Esophagus (tissue), 2 donors: ENCODE data around the gene HBE1. TPM values are rescaled to one million over a fixed set of nuclear protein-coding genes. Genes with fewer than 3 reads are reported as not detected.

Source experiments
- H3K27ac ChIP-seq, 2 donors: one replicate each; pipeline ENCODE4 v1.5.1; 2013; ENCODE audit warnings: low read depth in 2 of 2, mild to moderate bottlenecking in 2 of 2, inconsistent platforms in 1 of 2, low read length in 1 of 2, moderate library complexity in 1 of 2
- H3K27me3 ChIP-seq, 2 donors: one replicate each; pipeline ENCODE4 v1.6.1; 2013; ENCODE audit warnings: low read length in 2 of 2, control low read depth in 1 of 2, mild to moderate bottlenecking in 1 of 2; ENCODE audit not compliant: insufficient read depth in 2 of 2, control insufficient read depth in 1 of 2
- H3K36me3 ChIP-seq, 2 donors: one replicate each; pipeline ENCODE4 v1.6.1; 2013; ENCODE audit warnings: low read length in 1 of 2; ENCODE audit not compliant: control insufficient read depth in 2 of 2, insufficient read depth in 2 of 2
- H3K4me1 ChIP-seq, 2 donors: one replicate each; pipeline ENCODE4 v1.6.1; 2013; ENCODE audit warnings: low read length in 1 of 2; ENCODE audit not compliant: control insufficient read depth in 2 of 2, insufficient read depth in 2 of 2
- H3K4me3 ChIP-seq, 2 donors: one replicate each; pipeline ENCODE4 v1.5.1; 2013; ENCODE audit warnings: low read length in 2 of 2, mild to moderate bottlenecking in 2 of 2, low read depth in 1 of 2, moderate library complexity in 1 of 2
- H3K9me3 ChIP-seq, 2 donors: one replicate each; pipeline ENCODE4 v1.6.1; 2013; ENCODE audit warnings: mild to moderate bottlenecking in 2 of 2, low read depth in 1 of 2, low read length in 1 of 2, moderate library complexity in 1 of 2; ENCODE audit not compliant: control insufficient read depth in 2 of 2, insufficient read depth in 1 of 2
- WGBS, 2 donors: extraction: QIAGEN DNeasy Blood & Tissue Kit; methylation state at CpG; one replicate each; pipeline ENCODE4 v1.1.7; 2013; 5-methylcytosine and 5-hydroxymethylcytosine counted together
- polyA plus RNA-seq, 2 donors: library from polyadenylated mRNA; stranded (reverse); fragments of 200-250 nt; gene quantifications; one replicate each; pipeline ENCODE4 v1.2.3, GENCODE V29; 2013
- donor health status: healthy with polysubstance abuse.
- donor health status: Bipolar disorder and iron deficiency.

HBE1 gene
- polyA plus RNA-seq, 2 donors = not detected

DNA sequence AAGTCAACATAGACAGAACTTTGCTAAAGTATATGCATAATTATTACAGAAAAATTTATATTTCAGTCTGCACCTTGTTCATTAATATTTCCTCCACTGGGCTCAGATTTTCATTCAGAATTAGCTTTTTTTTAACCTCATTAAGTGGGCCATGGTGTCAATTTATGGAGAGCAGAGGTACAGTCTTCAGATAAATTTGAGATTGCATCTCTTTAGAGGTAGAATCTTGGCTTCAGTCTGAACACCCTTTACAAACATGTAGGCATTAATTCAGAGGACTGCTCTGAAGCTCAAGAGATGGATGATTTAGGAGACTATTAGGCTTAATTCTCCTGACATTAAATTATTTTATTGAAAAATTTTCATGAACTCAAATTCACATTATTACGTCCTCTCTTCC lies 39.5 kb downstream of the HBE1 start:
- no peaks in the 10 kb centered on the region for H3K36me3 ChIP-seq
- WGBS, 2 donors = 83 to 91% methylated on average over 1 of the region's 1 CpG
- H3K27me3 ChIP-seq = no peaks in the 10 kb centered on the region

DNA sequence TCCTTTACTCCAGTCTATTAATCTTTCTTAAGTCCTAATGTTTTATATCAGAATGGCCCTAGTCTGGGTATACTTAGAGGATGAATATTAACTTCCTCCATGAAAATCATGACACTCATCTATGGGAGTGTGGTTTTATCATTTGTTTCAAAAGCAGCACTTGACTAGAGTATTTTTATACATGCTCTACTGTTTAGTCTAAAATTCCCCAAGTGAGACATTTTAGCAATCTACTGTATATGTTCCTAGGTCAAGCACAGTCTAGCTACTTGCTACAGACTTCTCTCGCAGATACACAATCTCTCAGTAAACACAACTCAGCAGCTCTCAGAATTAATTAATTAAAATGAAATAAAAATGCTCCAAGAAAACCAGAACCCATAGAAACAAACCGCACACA lies 39.9 kb downstream of the HBE1 start:
- H3K4me1 ChIP-seq = no peaks in the 10 kb centered on the region
- peaks cover 0 to 9% of the 10 kb centered on the region in 2 donors for H3K9me3 ChIP-seq
- H3K27me3 ChIP-seq = no peaks in the 10 kb centered on the region
- H3K4me3 ChIP-seq = no peak overlapping the region
- no peak overlapping the region for H3K27ac ChIP-seq
- no peaks in the 10 kb centered on the region for H3K36me3 ChIP-seq
- WGBS, 2 donors = 75 to 77% methylated on average over 2 of the region's 2 CpGs

More for the DNA sequence above, 39.5 kb downstream of the HBE1 start:
- no peaks in the 10 kb centered on the region for H3K4me1 ChIP-seq
- H3K9me3 ChIP-seq = peaks cover 0 to 9% of the 10 kb centered on the region in 2 donors
- no peak overlapping the region for H3K27ac ChIP-seq
- H3K4me3 ChIP-seq = no peak overlapping the region

- Histone ChIP-seq H3K27me3 (no peaks in the 10 kb centered on the region), H3K4me3 (no peak overlapping the region), H3K9me3 (peaks cover 0 to 9% of the 10 kb centered on the region in 2 donors), H3K4me1 (no peaks in the 10 kb centered on the region), H3K36me3 (no peaks in the 10 kb centered on the region), H3K27ac (no peak overlapping the region)
- WGBS, 2 donors = 80 to 88% methylated on average over 1 of the region's 1 CpG
Observed at GRCh38 chr11:5229356-5229755, 40.4 kb downstream of the HBE1 start.

GRCh38 chr11:5228124-5228523 lies 41.6 kb downstream of the HBE1 start:
- no peak overlapping the region for H3K27ac ChIP-seq
- no peaks in the 10 kb centered on the region for H3K27me3 ChIP-seq
- no peaks in the 10 kb centered on the region for H3K36me3 ChIP-seq
- peaks cover 0 to 9% of the 10 kb centered on the region in 2 donors for H3K9me3 ChIP-seq
- no peak overlapping the region for H3K4me3 ChIP-seq
- H3K4me1 ChIP-seq = no peaks in the 10 kb centered on the region
- WGBS, 2 donors = 60 to 73% methylated on average over 5 of the region's 5 CpGs

DNA sequence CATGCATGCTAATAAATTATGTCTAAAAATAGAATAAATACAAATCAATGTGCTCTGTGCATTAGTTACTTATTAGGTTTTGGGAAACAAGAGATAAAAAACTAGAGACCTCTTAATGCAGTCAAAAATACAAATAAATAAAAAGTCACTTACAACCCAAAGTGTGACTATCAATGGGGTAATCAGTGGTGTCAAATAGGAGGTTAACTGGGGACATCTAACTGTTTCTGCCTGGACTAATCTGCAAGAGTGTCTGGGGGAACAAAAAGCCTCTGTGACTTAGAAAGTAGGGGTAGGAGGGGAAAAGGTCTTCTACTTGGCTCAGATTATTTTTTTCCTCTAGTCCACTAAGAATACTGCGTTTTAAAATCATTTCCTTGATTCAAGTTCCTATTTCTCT lies 42.1 kb downstream of the HBE1 start:
- peaks cover 0 to 7% of the 10 kb centered on the region in 2 donors for H3K9me3 ChIP-seq
- H3K4me1 ChIP-seq = no peaks in the 10 kb centered on the region
- H3K27ac ChIP-seq = no peak overlapping the region
- no peak overlapping the region for H3K4me3 ChIP-seq
- no peaks in the 10 kb centered on the region for H3K36me3 ChIP-seq
- 31 to 38% methylated on average over 1 of the region's 1 CpG for WGBS, 2 donors
- no peaks in the 10 kb centered on the region for H3K27me3 ChIP-seq

DNA sequence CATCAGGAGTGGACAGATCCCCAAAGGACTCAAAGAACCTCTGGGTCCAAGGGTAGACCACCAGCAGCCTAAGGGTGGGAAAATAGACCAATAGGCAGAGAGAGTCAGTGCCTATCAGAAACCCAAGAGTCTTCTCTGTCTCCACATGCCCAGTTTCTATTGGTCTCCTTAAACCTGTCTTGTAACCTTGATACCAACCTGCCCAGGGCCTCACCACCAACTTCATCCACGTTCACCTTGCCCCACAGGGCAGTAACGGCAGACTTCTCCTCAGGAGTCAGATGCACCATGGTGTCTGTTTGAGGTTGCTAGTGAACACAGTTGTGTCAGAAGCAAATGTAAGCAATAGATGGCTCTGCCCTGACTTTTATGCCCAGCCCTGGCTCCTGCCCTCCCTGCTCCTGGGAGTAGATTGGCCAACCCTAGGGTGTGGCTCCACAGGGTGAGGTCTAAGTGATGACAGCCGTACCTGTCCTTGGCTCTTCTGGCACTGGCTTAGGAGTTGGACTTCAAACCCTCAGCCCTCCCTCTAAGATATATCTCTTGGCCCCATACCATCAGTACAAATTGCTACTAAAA lies 42.9 kb downstream of the HBE1 start, which contains the start of gene HBB:
Gene HBB, minus strand, starts transcription at position 340 of the 579 bp plus-strand sequence. Its CDS starts 50 bp downstream, at position 290.
- 71 to 82% methylated on average over 3 of the region's 3 CpGs for WGBS, 2 donors
- Histone ChIP-seq H3K9me3 (peaks cover 0 to 7% of the 10 kb centered on the region in 2 donors), H3K27ac (no peak within 1 kb of the TSS), H3K4me3 (no peak within 1 kb of the TSS), H3K36me3 (no peaks in the 10 kb centered on the region), H3K27me3 (no peaks in the 10 kb centered on the region), H3K4me1 (no peaks in the 10 kb centered on the region)

- WGBS, 2 donors = 57% methylated on average over 2 of the region's 2 CpGs
- Histone ChIP-seq H3K27me3 (no peaks in the 10 kb centered on the region), H3K9me3 (peaks cover 0 to 7% of the 10 kb centered on the region in 2 donors)
Observed at GRCh38 chr11:5225480-5225871, 44.3 kb downstream of the HBE1 start.

GRCh38 chr11:5224538-5225479 lies 44.9 kb downstream of the HBE1 start:
- Histone ChIP-seq H3K4me1 (no peaks in the 10 kb centered on the region), H3K4me3 (no peak overlapping the region), H3K9me3 (peaks cover 0 to 7% of the 10 kb centered on the region in 2 donors), H3K36me3 (no peaks in the 10 kb centered on the region), H3K27ac (no peak overlapping the region), H3K27me3 (no peaks in the 10 kb centered on the region)
- WGBS, 2 donors = 75 to 85% methylated on average over 6 of the region's 6 CpGs

More at GRCh38 chr11:5225480-5225871, 44.3 kb downstream of the HBE1 start:
- H3K4me1 ChIP-seq = no peaks in the 10 kb centered on the region
- H3K4me3 ChIP-seq = no peak overlapping the region
- no peak overlapping the region for H3K27ac ChIP-seq
- no peaks in the 10 kb centered on the region for H3K36me3 ChIP-seq

- Histone ChIP-seq H3K27me3 (no peaks in the 10 kb centered on the region), H3K4me1 (no peaks in the 10 kb centered on the region), H3K36me3 (no peaks in the 10 kb centered on the region), H3K27ac (no peak overlapping the region), H3K9me3 (peaks cover 0 to 7% of the 10 kb centered on the region in 2 donors), H3K4me3 (no peak overlapping the region)
- 67 to 69% methylated on average over 1 of the region's 1 CpG for WGBS, 2 donors
Observed at GRCh38 chr11:5223686-5224085, 46.1 kb downstream of the HBE1 start.
